C4-2B (cell line): ENCODE data around the gene SEPTIN5.

Source experiments
- H3K27ac ChIP-seq: fragments of 450-650 bp; 2 replicates; pipeline ENCODE4 v1.5.1; 2017
- ZFX ChIP-seq: fragments of 450-650 bp; IDR thresholded peaks from 2 replicates; pipeline ENCODE4 v1.6.1; 2017
- TF ChIP-seq, protein P1 (sequence below): fragments of 450-650 bp; conservative IDR thresholded peaks from 2 replicates; pipeline ENCODE4 v1.5.1; 2017; ENCODE audit warnings: mild to moderate bottlenecking

SEPTIN5 gene

GRCh38 chr22:19720150-19720827, 6.0 kb downstream of the SEPTIN5 start:
- no peak overlapping the region for H3K27ac ChIP-seq
- TF ChIP-seq, protein P1, sequence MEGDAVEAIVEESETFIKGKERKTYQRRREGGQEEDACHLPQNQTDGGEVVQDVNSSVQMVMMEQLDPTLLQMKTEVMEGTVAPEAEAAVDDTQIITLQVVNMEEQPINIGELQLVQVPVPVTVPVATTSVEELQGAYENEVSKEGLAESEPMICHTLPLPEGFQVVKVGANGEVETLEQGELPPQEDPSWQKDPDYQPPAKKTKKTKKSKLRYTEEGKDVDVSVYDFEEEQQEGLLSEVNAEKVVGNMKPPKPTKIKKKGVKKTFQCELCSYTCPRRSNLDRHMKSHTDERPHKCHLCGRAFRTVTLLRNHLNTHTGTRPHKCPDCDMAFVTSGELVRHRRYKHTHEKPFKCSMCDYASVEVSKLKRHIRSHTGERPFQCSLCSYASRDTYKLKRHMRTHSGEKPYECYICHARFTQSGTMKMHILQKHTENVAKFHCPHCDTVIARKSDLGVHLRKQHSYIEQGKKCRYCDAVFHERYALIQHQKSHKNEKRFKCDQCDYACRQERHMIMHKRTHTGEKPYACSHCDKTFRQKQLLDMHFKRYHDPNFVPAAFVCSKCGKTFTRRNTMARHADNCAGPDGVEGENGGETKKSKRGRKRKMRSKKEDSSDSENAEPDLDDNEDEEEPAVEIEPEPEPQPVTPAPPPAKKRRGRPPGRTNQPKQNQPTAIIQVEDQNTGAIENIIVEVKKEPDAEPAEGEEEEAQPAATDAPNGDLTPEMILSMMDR, result no peak
- no peak for TF ChIP-seq ZFX

- H3K27ac ChIP-seq, result no peak overlapping the region
- TF ChIP-seq ZFX, result no peak
- TF ChIP-seq, protein P1, result no peak
These were observed 6.7 kb downstream of the SEPTIN5 start for GRCh38 chr22:19720999-19721329.

GRCh38 chr22:19721330-19722177, 7.3 kb downstream of the SEPTIN5 start:
- no peak for TF ChIP-seq ZFX
- TF ChIP-seq, protein P1, result no peak
- no peak overlapping the region for H3K27ac ChIP-seq

GRCh38 chr22:19722178-19722981, 8.1 kb downstream of the SEPTIN5 start:
- no peak for TF ChIP-seq ZFX
- TF ChIP-seq, protein P1, result no peak
- no peak overlapping the region for H3K27ac ChIP-seq

DNA sequence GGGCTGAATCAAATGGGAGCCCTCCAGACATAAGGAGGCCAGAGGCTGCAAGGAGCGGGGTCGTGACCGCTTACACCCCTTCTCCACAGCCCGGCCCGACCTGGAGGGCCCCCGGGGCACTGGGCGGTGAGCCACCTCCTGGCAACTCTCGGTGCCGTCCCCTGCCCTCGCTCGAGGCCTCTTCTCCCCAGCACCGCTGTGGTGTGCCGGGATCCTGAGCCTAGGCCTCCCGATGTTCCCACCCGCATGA, 8.6 kb downstream of the SEPTIN5 start:
- TF ChIP-seq, protein P1, result no peak
- no peak for TF ChIP-seq ZFX
- H3K27ac ChIP-seq, result no peak overlapping the region

- TF ChIP-seq, protein P1, result no peak
- TF ChIP-seq ZFX, result no peak
- H3K27ac ChIP-seq, result no peak within 1 kb of the TSS
These were observed 9.1 kb downstream of the SEPTIN5 start, which contains the start of gene GP1BB for GRCh38 chr22:19723232-19723982. GP1BB (plus strand) TSS chr22:19723539; CDS start chr22:19723570, 31 bp downstream.
